SH-SY5Y (cell line): ENCODE measurements around the gene ZBTB17.

Experiments
- GATA2 ChIP-seq: IDR thresholded peaks from 2 replicates; pipeline ENCODE4 v1.6.1; 2011; ENCODE audit warnings: mild to moderate bottlenecking, low read depth, low read length
- GATA3 ChIP-seq: IDR thresholded peaks from 2 replicates; pipeline ENCODE4 v1.6.1; 2011; ENCODE audit warnings: low read depth, mild to moderate bottlenecking, low read length, moderate library complexity

DNA sequence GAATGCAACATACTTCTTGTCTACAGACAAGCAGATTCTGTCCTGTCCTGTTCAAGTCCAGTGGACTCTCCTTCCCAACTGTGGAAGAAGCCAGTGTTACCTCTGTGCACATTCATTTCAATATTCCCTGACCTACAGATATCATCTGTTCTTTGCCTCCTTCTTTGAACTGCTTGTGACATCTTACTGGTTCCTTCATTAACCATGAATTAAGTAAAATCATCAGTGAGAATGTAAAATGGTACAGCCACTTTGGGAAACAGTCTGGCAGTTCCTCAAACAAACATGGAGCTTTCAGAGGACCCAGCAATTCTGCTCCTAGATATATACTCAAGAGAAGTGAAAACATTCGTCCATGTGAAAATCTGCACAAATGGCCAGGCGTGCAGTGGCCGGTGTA is 34.9 kb upstream of the ZBTB17 start:
- TF ChIP-seq GATA2 (no peak), GATA3 (no peak)
